HCT116 (cell line): ENCODE results near the gene KIF27. TPM values are rescaled to one million over a fixed set of nuclear protein-coding genes. Genes with fewer than 3 reads are reported as not detected.
A peak's percentile ranks its signal among the peaks of the same experiment; 100 is the strongest.

Experiments
- ATAC-seq: fragments of 200-7000 bp; cut with Tn5 transposase; 2 replicates; pipeline ENCODE4 v1.9.1; 2020; ENCODE audit warnings: mild to moderate bottlenecking, moderate library complexity
- BruUV-seq: library from RNA; stranded (reverse); fragments of 400-500 nt; replicated peaks from 2 replicates; lab custom pipeline; 2021; lab: Mats Ljungman, UMichigan
- CTCF ChIA-PET: fragments of 300-600 bp; sonication (Branson Sonifier 250); formaldehyde crosslinking; loops from one replicate; lab custom pipeline; 2021; ENCODE audit warnings: antibody characterized with exemption; lab: Charles Lee
- POLR2A ChIA-PET: fragments of 300-600, 350-600 bp; sonication (Branson Sonifier 250); formaldehyde crosslinking; loops from one replicate; lab custom pipeline; 2021; ENCODE audit warnings: antibody characterized with exemption; lab: Charles Lee
- RAD21 ChIA-PET, 2 experiments: fragments of 300-600 bp; sonication (Branson Sonifier 250); formaldehyde crosslinking; loops; one replicate each; lab custom pipeline; 2023; ENCODE audit warnings: low total read pairs in 2 of 2; ENCODE audit not compliant: uncharacterized antibody in 2 of 2, unreplicated experiment in 2 of 2, low non-redundant PET in 1 of 2; lab: Charles Lee
- DNase-seq: peaks from one replicate; pipeline ENCODE4 v3.0.0-alpha.2; 2010; ENCODE audit warnings: low read depth, low spot score
- H2AFZ ChIP-seq: fragments of 200-600 bp; shearing (Covaris generic), sonication (generic); 2 replicates; pipeline ENCODE4 v1.6.1; 2017; ENCODE audit warnings: low read depth, mixed run types, mixed read lengths, antibody characterized with exemption, low read length; ENCODE audit not compliant: poor library complexity, severe bottlenecking
- H3K27ac ChIP-seq: 2 replicates; pipeline ENCODE4 v1.5.1; 2012; ENCODE audit warnings: low read depth, low read length
- H3K27me3 ChIP-seq: fragments of 200-600 bp; sonication (generic); 2 replicates; pipeline ENCODE4 v1.6.1; 2016; ENCODE audit warnings: mixed run types, low read length, mixed read lengths; ENCODE audit not compliant: insufficient read depth
- H3K36me3 ChIP-seq, 2 experiments: fragments of 200-500 bp in 1 of 2; fragments of 200-600 bp in 1 of 2; sonication (Bioruptor generic) in 1 of 2; sonication (generic) in 1 of 2; 2 replicates each; pipeline versions ENCODE4 v1.5.1 to v1.6.1; 2014 to 2016; ENCODE audit warnings: low read length in 2 of 2, inconsistent platforms in 1 of 2, mixed read lengths in 1 of 2, mixed run types in 1 of 2; ENCODE audit not compliant: insufficient read depth in 2 of 2, control insufficient read depth in 1 of 2
- H3K4me1 ChIP-seq, 2 experiments: fragments of 200-600 bp in 1 of 2; sonication (generic) in 1 of 2; 2 replicates each; pipeline versions ENCODE4 v1.5.1 to v1.6.1; 2012 to 2017; ENCODE audit warnings: low read length in 2 of 2, inconsistent platforms in 1 of 2, mild to moderate bottlenecking in 1 of 2, mixed read lengths in 1 of 2, mixed run types in 1 of 2, moderate library complexity in 1 of 2; ENCODE audit not compliant: insufficient read depth in 2 of 2, control insufficient read depth in 1 of 2
- H3K4me2 ChIP-seq: fragments of 200-600 bp; sonication (generic); 2 replicates; pipeline ENCODE4 v1.6.1; 2017; ENCODE audit warnings: mixed run types, low read length, mixed read lengths
- H3K4me3 ChIP-seq, 2 experiments: fragments of 200-600 bp in 1 of 2; sonication (generic) in 1 of 2; replicated peaks in 1 of 2; 2 replicates each; pipeline ENCODE4 v1.5.1; 2011 to 2016; ENCODE audit warnings: low read length in 2 of 2, control low read depth in 1 of 2, low read depth in 1 of 2, mild to moderate bottlenecking in 1 of 2, mixed read lengths in 1 of 2, mixed run types in 1 of 2
- H3K79me2 ChIP-seq: fragments of 200-600 bp; sonication (generic); 2 replicates; pipeline ENCODE4 v1.6.1; 2017; ENCODE audit warnings: mild to moderate bottlenecking, mixed run types, low read length, moderate library complexity, mixed read lengths; ENCODE audit not compliant: insufficient read depth
- H3K9ac ChIP-seq: fragments of 200-600 bp; sonication (generic); 2 replicates; pipeline ENCODE4 v1.6.1; 2016; ENCODE audit warnings: low read length, mixed read lengths
- H3K9me2 ChIP-seq: fragments of 200-600 bp; sonication (generic), shearing (Covaris generic); 2 replicates; pipeline ENCODE4 v1.6.1; 2017; ENCODE audit warnings: mixed run types, mild to moderate bottlenecking, moderate library complexity; ENCODE audit not compliant: insufficient read depth
- H3K9me3 ChIP-seq, 2 experiments: fragments of 200-500 bp in 1 of 2; fragments of 200-600 bp in 1 of 2; sonication (Bioruptor generic) in 1 of 2; sonication (generic) in 1 of 2; 2 replicates each; pipeline ENCODE4 v1.6.1; 2014 to 2017; ENCODE audit warnings: low read length in 2 of 2, mixed read lengths in 2 of 2, inconsistent platforms in 1 of 2, low read depth in 1 of 2, mild to moderate bottlenecking in 1 of 2, mixed run types in 1 of 2, moderate library complexity in 1 of 2; ENCODE audit not compliant: control insufficient read depth in 1 of 2, insufficient read depth in 1 of 2
- H4K20me1 ChIP-seq: fragments of 200-600 bp; sonication (generic), shearing (Covaris generic); 2 replicates; pipeline ENCODE4 v1.6.1; 2017; ENCODE audit warnings: mixed run types, mild to moderate bottlenecking, moderate library complexity; ENCODE audit not compliant: insufficient read depth
- CBX3 ChIP-seq: IDR thresholded peaks from 2 replicates; pipeline ENCODE4 v1.6.1; 2012; ENCODE audit warnings: low read depth
- CEBPB ChIP-seq: IDR thresholded peaks from 2 replicates; pipeline ENCODE4 v1.6.1; 2012; ENCODE audit warnings: low read depth
- JUND ChIP-seq: IDR thresholded peaks from 2 replicates; pipeline ENCODE4 v1.6.1; 2012
- POLR2A ChIP-seq: IDR thresholded peaks from 2 replicates; pipeline ENCODE4 v1.7.0; 2011; ENCODE audit warnings: borderline replicate concordance; ENCODE audit not compliant: insufficient read depth, insufficient read length; ENCODE audit errors: extremely low read depth
- RAD21 ChIP-seq: IDR thresholded peaks from 2 replicates; pipeline ENCODE4 v1.6.1; 2012; ENCODE audit warnings: low read depth, mild to moderate bottlenecking
- SRF ChIP-seq: IDR thresholded peaks from 2 replicates; pipeline ENCODE4 v1.6.1; 2012; ENCODE audit warnings: low read depth
- TCF7L2 ChIP-seq: IDR thresholded peaks from 2 replicates; pipeline ENCODE4 v1.7.0; 2011; ENCODE audit warnings: borderline replicate concordance, inconsistent platforms; ENCODE audit not compliant: insufficient read depth, insufficient read length; ENCODE audit errors: extremely low read depth
- intact Hi-C: fragments of 100-400 bp; cut with micrococcal nuclease; formaldehyde crosslinking; loops from 2 replicates; pipeline ENCODE4 v1.10.0; 2022
- total RNA-seq: library from RNA; stranded (reverse); gene quantifications from one replicate; pipeline ENCODE4 v1.2.1, GENCODE V29; 2021; ENCODE audit not compliant: unreplicated experiment
- TF ChIP-seq, protein P1 (sequence below): IDR thresholded peaks from 2 replicates; pipeline ENCODE4 v1.6.1; 2012; ENCODE audit warnings: low read depth
- TF ChIP-seq, protein P2 (sequence below), 3 experiments: fragments of 200-600 bp in 1 of 3; sonication (generic) in 1 of 3; IDR thresholded peaks in 2 of 3; conservative IDR thresholded peaks in 1 of 3; 2 replicates each; pipeline ENCODE4 v1.5.1; 2012 to 2017; ENCODE audit warnings: low read depth in 2 of 3, low read length in 2 of 3, antibody characterized with exemption in 1 of 3, borderline replicate concordance in 1 of 3, control low read depth in 1 of 3, mild to moderate bottlenecking in 1 of 3, mixed read lengths in 1 of 3, mixed run types in 1 of 3, moderate library complexity in 1 of 3; ENCODE audit not compliant: insufficient read depth in 1 of 3
- TF ChIP-seq, protein P3 (sequence below): IDR thresholded peaks from 2 replicates; pipeline ENCODE4 v1.6.1; 2012

Gene KIF27
- total RNA-seq, 1 experiment from 2014 or later, result 4.3 TPM

DNA sequence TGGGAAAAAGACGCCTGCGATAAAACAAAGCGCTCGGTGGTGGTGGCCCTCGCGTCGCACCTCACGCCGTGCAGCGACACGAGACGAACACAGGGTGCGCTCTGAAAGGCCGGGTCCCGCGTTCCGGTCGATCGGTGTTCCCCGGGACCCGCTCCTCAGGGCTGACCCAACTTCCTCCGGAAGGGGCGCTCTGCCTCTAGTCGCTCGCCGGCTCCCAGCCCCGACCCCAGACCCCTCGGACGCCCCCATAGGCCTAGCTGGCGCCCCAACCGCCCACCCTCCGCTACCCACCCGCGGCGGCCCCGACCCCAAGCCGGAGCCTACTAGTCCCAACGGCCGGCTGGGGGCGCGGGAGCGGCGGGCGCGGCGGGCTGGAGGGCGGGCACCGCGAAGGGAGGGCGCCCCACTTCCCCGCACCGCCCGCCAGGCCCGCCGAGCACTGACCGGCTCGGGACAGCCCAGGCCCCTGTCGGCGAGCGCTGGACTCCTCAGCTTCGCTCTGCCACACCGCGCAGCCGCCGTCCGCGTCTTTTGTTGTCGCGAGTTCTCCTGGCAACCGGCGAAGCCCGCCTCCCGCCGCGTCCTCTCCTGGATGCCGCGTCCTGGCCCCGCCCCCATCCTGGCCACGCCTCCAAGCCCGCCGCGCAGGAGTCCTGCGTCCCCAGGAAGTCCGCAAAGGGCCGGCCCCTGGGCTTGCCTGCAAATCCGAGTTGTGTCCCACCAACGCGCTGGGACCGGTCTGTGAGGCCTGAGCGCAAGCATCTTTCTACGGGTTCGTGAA, at the start of gene KIF27 (continued):
- TF ChIP-seq, protein P1, sequence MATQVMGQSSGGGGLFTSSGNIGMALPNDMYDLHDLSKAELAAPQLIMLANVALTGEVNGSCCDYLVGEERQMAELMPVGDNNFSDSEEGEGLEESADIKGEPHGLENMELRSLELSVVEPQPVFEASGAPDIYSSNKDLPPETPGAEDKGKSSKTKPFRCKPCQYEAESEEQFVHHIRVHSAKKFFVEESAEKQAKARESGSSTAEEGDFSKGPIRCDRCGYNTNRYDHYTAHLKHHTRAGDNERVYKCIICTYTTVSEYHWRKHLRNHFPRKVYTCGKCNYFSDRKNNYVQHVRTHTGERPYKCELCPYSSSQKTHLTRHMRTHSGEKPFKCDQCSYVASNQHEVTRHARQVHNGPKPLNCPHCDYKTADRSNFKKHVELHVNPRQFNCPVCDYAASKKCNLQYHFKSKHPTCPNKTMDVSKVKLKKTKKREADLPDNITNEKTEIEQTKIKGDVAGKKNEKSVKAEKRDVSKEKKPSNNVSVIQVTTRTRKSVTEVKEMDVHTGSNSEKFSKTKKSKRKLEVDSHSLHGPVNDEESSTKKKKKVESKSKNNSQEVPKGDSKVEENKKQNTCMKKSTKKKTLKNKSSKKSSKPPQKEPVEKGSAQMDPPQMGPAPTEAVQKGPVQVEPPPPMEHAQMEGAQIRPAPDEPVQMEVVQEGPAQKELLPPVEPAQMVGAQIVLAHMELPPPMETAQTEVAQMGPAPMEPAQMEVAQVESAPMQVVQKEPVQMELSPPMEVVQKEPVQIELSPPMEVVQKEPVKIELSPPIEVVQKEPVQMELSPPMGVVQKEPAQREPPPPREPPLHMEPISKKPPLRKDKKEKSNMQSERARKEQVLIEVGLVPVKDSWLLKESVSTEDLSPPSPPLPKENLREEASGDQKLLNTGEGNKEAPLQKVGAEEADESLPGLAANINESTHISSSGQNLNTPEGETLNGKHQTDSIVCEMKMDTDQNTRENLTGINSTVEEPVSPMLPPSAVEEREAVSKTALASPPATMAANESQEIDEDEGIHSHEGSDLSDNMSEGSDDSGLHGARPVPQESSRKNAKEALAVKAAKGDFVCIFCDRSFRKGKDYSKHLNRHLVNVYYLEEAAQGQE, result no peak
- TF ChIP-seq, protein P2, sequence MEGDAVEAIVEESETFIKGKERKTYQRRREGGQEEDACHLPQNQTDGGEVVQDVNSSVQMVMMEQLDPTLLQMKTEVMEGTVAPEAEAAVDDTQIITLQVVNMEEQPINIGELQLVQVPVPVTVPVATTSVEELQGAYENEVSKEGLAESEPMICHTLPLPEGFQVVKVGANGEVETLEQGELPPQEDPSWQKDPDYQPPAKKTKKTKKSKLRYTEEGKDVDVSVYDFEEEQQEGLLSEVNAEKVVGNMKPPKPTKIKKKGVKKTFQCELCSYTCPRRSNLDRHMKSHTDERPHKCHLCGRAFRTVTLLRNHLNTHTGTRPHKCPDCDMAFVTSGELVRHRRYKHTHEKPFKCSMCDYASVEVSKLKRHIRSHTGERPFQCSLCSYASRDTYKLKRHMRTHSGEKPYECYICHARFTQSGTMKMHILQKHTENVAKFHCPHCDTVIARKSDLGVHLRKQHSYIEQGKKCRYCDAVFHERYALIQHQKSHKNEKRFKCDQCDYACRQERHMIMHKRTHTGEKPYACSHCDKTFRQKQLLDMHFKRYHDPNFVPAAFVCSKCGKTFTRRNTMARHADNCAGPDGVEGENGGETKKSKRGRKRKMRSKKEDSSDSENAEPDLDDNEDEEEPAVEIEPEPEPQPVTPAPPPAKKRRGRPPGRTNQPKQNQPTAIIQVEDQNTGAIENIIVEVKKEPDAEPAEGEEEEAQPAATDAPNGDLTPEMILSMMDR (IDR thresholded peaks at IDR 0.05 in 2 of 3, conservative IDR thresholded peaks at IDR 0.05 in 1 of 3; ENCODE audit: borderline replicate concordance in 1 of 3, insufficient read depth in 1 of 3, low read depth in 2 of 3, low read length in 2 of 3), result peak in 2 of 3 experiments; percentile 1 to 9; a peak in 2 of 6 replicates

DNA sequence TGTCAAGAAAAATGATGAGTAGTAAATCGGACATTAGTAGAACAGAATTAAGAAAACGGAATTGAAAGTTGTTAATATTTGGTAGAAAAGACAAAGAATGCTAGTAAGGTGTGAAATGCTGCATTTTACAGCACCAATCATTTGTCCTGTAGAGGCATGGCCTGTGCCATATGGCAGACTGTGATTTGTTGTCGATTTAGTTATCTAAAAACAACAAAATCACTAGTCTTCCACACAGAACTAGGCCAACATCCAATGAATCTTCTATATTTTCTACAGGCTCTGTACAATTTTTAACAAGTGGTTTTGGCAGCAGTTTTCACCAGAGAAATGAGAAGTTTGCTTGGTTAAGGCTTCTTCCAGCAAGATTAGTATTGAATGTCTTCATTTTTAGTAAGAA, 48.4 kb upstream of the KIF27 start:
- Histone ChIP-seq H4K20me1 (peaks cover 55% of the 10 kb centered on the region; the same call in 1 of the 2 replicates), H3K4me1 (no peaks in the 10 kb centered on the region), H3K27me3 (no peaks in the 10 kb centered on the region), H2AFZ (no peak overlapping the region), H3K4me3 (no peak overlapping the region), H3K27ac (no peak overlapping the region), H3K36me3 (peaks cover 55 to 64% of the 10 kb centered on the region in 2 experiments), H3K9me2 (no peaks in the 10 kb centered on the region), H3K4me2 (no peak overlapping the region), H3K9me3 (no peaks in the 10 kb centered on the region), H3K79me2 (peaks cover 53% of the 10 kb centered on the region), H3K9ac (no peak overlapping the region)
- no TSS peak for BruUV-seq
- ChIA-PET RAD21 (no interaction called here), CTCF (no interaction called here), POLR2A (interaction anchor here (1.9 kb wide), 1 partner anchor 11 kb away, joined by 5 read pairs; the partner anchor contains the start of genes HNRNPK and RMI1)
- DNase-seq (no peak), ATAC-seq (no peak)
- intact Hi-C loops, result no loop called here
- TF ChIP-seq, protein P2 (IDR thresholded peaks at IDR 0.05 in 2 of 3, conservative IDR thresholded peaks at IDR 0.05 in 1 of 3; ENCODE audit: borderline replicate concordance in 1 of 3, insufficient read depth in 1 of 3, low read depth in 2 of 3, low read length in 2 of 3), result no peak
- TF ChIP-seq RAD21, result no peak
- no peak for TF ChIP-seq CEBPB
- no peak for TF ChIP-seq CBX3
- no peak for TF ChIP-seq SRF
- no peak for TF ChIP-seq JUND
- TF ChIP-seq, protein P1, result no peak
- no peak for TF ChIP-seq TCF7L2
- TF ChIP-seq, protein P3, sequence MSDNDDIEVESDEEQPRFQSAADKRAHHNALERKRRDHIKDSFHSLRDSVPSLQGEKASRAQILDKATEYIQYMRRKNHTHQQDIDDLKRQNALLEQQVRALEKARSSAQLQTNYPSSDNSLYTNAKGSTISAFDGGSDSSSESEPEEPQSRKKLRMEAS, result no peak
- no peak for TF ChIP-seq POLR2A
